Stimulated activated CD8-positive, alpha-beta memory T cell treated with anti-CD3 and anti-CD28 coated beads, Interleukin-2, amount 100 ng/mL, for 1 hour (primary cell): ENCODE measurements around the gene MTHFSD.

Experiments
- DNase-seq, 2 donors: peaks; one replicate each; pipeline ENCODE4 v3.0.0-alpha.2; 2020; ENCODE audit warnings: low read depth in 2 of 2

Gene MTHFSD

DNA sequence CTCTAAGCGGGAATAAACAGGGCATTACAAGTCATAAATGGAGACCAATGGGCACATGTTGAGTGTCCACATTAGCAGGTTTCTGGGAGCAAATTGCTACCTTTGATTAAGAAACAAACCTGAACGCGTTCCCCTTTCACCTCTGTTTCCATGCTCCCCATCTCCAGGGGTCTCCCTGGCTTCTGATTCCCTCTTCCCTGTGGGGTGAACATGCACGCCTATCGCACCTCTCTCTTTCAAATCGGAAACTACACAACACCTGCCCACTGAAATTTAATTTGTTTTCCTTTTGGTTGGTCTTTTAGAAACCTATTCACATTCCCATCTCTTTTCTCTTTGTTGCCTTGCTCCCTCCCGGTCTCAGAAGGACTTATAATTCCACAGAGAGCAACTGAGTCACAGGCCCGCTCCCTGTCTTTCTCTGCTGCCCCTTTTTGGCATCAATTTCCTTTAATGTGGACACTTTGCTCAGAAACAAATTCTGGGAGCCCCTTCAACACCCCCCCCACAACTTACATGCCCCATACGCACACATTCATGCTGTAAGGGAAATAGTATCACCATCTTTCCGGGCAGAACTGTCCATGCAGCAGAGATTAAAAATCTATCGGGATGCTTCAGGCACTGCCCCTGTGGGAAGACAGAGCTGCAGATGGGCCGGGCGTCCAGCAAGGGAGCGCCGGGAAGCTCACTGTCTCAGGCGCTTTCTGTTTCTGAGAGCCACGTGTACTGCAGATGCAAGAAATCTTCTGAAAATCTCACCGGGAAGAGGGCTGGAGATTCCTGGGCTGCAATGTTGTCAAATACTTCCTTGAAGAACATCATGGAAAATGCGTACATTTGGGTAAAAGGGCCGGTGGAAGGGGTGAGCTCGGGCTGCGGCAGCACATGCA, 51.9 kb downstream of the MTHFSD start:
- no peak for DNase-seq

DNA sequence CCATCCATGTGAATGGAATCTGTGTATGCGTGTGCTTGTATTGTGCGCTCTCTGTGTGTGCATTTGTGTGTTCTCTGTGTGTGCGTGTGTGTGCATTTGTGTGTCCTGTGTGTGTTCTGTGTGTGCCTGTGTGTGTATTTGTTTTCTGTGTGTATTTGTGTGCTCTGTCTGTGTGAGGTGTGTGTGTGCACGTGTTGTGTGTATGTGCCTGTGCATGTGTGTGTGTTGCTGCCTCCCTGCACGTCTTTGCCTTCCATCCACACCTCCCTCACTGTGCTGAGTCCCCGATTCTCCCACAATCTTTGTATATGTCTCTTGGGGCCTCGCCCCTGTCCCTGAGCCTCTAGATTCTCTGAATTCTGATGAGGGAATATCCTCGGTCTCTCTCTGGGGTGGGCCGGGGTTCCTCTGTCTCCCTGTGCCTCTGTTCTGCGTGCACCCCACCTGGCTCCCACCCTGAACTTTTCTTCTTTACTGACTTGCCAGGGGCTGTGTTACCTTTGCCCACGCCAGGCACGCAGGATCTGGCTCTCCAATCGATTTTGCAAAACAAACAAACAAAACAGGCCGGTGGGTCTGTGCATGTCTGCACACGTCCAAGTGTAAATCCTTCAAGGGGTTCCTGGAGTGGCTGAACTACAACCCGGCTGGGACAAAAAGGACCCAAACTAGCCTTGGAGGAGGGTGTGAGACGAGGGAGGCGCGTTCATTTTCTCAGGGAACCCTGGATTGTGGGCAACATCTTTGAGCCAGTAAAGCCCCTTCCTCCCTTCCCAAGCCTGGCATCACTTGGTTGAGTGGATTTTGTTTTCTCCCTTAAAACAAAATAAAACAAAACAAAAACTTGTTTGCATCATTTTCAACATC, 52.8 kb downstream of the MTHFSD start:
- DNase-seq, result no peak

DNA sequence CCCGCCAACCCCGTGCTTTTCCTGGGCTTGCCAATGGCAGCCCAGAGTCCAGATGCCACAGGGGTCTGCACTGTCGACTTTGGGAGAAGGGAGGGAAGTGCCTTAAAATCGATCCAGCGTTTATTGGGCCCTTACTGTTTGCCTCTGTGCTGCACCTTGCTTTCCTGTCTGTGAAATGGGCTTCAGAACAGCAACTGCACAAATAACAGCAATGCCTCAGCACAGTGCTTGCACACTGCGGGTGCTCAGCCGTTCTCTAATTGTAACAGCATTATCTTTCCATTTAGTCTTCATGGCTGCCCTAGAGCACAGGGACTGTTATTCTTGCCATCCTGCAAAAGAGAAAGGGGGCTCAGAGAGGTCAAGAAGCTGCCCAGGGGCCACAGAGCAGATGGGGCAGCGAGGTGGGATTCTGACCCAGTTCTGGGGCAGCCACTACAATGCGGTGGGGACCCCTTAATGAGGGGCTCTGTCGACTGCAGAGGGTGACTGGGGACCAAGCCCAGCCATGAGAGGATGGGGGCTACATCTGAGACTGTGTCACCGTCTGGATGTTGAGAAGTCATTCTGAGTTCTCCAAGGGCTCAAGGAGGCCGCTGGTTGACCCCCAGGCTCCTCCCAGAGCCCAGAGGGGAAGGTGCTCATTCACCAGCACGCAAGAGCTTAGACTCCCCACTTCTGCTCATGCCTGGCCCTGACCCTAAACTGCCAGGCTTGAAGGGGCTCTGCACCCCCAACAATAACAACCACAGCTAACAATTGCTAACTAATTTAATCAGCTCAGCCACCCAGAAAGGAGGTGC, 54.1 kb downstream of the MTHFSD start:
- no peak for DNase-seq

DNA sequence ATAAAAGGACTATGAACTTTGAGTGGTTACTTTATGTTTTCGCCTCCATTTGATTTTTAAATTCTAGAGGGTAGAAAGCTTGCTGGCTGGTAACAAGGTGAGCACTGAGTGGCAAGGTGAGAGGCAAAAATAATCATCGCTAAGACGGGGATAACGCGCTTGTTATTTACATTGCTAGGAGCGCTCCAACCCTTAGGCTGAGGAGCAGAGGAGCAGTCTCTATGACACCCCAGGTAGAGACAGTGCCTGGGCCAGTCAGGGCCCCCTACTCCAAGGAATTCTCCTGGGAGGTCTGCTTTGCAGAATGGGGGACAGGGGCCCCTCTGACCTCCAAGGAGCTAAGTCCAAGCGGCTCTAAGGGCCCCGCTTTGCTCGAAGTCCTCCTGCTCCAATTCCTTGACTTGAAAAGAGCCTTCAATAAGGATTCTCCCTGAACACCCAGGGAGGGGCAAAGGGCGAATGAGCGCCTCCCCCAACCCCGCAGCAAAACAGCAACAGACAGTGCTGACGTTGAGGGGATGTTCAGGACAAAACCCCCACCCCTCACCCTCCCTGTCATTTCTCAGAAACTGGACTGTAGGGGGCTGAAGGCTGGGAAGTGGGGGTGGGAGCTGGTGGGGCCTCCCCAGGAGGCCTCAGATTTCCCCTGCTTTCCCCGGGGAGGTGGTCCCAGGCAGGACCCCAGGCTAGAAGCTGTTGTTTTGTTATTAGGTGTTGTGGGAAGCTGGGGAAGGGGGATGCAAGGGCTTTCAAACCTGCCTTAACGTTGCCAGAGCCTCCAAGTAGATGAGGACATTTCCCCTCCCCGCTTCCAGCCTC, 54.9 kb downstream of the MTHFSD start:
- DNase-seq, result no peak

DNA sequence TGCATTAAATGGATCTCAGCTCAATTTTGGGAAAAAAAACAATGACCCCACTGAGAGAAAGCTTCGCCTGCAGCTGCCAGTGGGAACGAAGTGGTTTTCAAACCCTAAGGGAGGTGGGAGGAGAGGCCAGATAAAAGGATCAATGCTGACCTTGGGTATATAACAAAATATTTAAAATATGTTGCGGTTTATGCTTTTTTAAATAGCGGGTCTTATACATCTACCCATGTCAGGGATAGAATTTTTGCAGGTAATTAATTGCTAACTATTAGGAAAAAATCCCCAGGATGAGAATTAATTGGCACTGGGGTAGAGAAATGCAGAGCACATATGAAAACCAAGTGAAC, 55.6 kb downstream of the MTHFSD start:
- DNase-seq, result no peak

DNA sequence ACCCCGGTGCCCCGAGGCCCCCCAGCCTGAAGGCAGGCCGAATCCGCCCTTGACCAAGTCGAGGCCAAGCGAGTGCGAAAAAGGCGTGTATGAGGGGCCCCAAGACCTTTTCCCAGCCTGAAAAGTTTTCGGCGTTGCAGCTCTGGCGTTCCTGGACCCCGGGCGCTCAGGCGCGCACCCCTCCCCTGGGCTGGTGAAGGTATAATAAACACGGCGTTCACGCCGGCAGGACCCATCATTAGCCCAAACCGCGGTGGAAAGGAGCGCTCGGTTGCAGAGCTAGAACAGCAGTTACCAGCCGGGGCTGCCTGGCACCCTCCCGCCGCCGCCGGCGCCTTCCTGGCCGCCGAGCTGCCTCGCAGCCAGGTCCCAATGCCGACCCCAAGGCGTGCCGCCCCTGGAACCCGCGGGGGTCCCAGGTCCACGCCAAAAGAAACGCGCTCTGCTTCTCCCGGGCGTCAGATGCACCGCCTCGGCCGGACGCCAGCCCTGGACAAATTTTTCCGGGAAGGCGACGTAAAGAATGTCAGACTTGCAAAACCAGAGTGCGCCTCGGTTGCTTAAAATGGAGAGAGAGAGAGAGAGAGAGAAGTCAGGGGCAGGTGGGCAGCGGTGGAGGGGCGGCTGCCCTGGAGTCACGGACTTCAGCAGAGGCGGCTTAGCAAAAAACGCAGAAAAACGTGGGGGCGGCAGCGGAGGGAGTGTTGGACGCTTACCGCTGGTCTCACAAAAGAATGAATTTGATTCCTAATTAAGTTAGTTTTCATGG, 56.2 kb downstream of the MTHFSD start:
- DNase-seq, result no peak

DNA sequence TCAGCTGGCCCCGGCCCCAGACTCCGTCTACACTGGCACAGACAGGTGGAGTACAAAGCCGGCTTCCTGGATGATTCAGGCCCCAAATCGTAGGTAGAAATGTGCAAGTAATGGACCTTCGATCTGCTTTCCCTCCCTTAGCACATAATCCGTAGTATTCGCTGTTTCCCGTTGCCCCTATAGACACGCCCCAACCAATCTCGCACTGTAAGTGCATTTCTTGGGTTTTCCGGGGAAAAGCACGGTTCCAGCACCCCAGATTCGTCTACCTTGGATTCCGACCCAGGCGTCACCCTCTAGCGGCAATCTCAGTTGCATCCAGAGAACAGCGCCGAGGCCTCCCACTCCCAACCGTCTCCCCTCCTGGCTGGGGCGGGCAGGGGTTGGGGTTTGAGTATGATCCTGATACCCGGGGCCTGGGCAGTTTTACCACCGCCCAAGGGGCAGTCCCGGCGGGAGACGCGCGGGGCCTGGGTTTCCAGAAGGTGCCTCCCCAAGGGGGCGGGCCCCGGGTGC, 56.8 kb downstream of the MTHFSD start:
- DNase-seq, result no peak

DNA sequence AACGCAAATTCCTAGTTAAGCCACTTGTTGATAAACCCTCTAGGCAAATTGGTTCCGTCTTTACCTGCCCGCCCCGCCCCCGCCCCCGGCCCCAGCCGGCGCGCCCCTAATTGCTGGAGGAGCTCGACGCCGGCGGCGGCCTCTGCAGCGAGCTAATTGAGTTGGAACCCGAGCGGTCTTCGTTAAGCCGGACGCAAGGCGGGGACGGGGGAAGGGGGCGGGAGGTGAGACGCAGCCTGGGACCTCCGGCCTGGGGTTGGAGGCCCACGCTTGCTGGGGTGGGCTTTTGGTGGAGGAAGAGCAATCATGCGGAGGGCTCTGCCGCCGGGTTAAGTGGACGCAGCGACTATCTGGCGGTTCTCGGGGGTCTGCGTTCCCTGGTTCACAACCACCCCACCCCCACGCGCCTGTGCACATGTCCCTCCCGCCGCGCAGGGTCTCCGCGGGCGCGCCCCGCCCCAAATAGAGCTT, 57.4 kb downstream of the MTHFSD start:
- DNase-seq, result no peak

DNA sequence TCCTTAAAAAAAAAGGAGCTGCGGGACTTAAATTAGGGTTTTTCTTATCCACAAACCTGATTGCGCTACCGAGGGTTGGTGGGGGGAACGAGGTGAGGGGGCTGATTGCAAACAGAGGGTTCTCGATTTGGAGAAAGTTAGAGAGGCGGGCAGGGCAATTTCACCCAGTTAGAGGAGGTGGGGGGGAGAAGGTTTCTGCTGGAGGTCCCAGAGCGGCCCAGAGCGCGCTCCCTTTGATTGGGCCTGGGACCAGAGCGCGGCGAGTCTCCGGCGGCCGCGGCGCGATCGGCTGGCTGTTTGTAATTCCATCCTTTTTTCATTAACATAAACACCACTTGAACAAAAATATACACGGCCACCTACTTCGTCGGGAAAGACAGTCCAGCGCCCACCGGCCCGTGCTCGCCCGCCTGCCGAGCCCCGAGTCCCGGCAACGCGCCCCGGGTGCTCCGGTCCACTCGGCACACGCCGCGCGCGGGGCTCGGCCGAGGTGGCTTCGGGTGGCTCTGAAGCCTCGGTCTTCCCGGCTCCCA, 58.0 kb downstream of the MTHFSD start:
- DNase-seq, result no peak

DNA sequence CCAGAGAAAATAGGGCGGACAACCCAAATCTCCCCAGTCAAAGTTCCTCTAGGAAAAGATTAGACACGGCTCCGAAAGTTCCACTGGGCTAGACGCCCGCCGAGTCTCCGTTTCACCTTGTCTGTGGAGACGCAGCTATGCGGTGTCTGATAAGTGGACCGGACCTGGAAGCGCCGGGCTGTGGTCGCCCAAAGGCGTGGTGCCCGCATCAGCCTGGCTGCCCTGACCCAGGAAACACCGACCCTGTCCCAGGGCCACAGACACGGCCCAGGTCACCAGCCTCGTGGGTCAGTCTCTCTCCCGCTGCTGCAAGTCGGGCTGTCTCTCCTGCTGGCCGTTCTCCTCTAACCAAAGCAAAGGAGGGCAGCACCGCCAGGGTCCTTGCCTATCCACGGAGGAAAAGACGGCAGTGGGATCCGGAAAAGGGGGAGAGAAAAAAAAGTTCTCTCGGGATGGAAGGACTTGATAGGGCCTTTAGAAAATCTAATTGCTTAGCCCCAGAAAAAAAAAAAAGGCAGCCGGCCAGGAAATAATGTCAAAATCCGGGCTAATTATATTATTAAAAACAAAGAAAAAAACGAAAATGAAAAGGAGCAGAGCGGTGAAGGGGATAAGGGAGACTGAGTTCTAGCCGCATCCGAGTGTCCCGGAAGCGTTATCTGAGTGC, 58.6 kb downstream of the MTHFSD start:
- DNase-seq, result no peak

DNA sequence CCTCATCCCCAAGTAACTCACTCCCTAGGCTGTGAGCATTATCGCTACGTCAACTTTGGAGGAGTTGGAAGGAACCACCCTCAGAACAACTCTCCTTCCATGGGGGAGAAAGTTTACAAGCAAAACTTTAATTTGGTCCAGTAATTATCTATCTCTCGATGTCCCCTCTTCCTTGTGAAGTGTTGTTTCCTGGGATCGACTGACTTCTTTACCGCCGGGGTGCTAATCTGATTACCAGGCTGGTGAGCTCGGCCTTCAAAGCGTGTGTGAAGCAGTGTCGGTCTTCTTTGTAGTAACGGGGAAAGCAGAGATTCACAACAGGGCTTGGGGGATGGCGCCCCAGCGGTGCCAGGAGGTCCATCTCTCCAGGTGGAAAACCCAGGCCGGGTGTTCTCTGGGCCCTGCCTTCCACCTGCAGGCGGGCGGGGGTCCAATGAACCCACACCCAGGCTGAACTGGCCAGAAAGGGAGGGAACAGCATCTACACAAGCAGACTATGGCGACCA, 59.2 kb downstream of the MTHFSD start:
- no peak for DNase-seq

DNA sequence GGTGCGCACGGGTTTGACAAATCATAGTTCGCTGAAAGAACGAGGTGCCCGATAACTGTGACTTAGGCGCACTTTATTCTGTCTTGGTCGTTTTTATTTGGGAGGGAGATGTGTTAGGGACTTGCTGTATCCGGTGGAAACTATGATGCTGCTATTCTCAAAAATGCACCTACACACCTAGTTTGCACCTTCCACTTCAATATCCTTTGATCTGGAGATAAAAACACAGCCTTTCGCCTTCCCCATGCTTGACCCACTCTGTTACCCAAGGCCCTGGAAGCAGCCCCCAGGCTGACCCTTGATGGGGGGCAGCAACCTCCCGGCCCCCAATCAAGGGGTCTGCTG, 59.7 kb downstream of the MTHFSD start:
- DNase-seq, result no peak

DNA sequence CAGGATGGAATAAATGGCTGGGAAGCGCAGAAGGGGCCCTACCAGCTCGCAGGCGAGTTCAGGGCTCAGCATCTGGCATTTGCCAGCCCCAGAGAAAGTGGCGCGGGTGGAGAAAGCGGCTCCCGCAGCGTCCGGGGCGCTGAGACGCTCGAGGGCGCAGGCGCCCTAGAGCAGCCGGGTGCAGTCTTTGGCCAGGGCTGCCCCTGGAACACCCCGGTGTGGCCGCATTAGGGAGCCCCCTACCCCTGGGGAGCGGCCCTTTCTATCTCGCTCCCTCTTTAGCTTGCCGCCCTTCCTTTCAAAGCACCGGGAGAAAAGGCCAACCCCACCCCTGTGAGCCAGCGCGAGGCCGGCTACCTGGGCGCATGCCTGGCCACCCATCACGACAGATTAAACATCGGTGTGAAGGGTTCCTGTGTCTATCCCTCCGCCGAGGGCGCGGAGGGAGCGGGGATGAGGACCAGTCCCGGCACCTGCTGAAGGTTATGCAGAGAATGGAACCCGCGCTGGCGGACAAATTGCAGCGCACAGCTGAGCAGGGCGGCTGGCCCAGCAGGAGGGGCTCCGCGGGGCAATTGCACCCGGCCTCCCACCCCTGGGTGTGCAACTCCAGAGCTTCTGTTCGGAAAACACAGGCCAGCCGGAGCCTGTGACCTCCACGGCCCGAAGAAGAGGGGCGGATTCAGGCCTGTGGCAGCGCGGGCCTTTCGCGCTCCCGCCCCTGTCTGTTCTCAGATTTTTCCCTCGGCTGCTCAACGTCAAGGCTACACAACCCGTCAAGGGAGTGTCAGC, 60.3 kb downstream of the MTHFSD start:
- no peak for DNase-seq

DNA sequence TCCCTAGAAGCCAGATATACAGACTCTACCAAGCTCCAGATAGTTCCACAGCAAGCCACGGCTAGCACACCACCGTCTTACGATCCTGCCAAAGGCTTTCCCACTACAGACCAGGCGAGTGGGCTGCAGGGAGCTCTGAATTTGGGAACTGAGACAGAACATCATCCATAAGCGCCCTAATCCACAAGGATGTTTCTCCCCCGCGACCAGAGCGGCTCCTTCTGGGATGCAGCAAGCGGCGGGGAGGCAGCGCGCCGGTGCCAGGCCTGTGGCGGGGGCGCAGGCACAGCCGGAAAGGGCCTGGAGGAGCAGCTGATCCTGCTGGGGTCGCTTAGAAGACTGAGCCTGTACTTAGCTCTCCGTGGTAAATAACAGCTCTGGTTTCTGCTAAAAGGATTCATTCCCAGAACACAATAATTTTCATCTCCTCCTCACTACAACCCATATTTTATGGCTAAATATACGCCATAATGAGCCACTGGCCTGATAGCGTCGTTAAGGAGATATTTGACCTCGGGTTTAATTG, 60.9 kb downstream of the MTHFSD start:
- DNase-seq, result no peak

DNA sequence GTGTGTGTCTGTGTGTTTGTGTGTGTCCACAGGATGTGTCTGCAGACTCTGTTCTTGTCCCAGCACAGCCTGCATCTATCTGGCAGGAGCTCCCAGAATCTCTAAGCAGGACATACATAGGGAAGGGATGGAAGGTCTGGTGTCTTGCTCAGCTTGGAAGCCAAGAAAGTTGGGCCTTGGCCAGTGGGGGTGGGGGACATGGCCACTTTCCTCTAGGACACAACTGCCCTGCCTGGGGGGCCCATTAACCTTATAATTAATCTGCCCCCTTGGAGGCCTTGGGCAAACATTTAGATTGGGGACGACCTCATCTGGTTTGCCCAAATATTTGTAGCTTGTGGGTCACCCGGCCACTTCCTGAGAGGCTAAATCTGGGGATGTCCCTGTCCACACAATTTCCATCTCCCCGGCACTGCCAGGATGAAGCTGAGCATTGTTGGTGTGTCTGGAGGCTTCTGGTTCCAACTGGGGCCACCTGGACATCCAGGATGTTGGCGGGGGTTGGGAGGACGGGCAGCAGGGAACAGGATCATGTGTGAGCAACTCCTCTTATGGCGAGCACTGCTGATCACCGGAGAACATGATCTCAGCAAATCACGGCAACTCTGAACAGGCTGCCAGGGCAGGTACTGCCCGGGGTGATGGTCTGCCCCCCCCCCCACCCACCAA, 61.9 kb downstream of the MTHFSD start:
- DNase-seq, result no peak

DNA sequence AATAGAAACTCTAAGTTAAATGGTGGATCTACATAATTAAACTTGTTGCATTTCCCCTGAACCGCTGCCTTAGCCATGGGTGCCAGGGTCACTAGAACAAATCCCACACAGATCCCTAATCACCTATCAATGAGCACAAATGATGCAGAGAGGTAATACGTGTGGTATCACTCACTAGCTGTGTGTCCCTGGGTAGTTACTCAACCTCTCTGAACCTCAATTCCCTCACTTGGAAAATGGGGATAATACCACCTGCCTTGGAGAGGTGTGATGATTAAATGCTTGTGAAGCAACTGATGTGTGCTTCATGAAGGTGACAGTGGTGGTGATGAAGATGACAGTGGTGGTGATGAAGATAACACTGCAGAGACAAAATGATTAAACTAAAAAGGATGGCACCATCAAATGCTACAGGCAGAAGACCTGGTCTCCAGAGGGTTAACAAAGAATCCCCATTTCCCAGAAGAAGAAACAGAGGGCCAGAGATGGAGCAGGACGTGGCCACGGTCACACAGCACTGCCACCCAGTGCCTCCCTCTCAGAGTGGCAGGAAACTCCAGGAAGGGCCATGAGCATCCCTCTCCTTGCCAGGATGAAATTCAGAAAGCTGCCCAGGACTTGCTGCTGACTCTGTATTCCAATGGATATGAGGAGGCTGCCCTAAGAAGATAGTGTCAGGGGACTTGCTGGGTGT, 62.6 kb downstream of the MTHFSD start:
- DNase-seq, result no peak

DNA sequence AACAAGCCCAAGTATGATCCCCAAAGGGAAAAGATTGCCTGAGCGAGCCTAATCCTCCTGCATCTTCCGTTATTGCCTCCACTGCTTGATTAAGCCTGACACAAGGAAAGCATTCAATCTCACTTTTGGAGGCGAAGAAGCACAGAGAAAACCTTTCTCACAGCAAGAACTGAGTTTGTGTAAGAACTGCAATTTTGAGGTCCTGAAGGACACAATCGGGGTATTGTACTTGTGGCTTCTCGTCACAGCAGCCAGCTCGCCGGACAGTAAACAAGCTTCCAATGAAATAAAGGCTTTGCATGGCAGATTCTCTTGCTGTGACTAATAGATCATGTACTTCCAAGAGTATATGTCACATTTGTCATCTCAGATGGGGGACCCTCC, 63.4 kb downstream of the MTHFSD start:
- DNase-seq, result no peak
